HG02852 (cell line): ENCODE measurements around the gene SFXN5.

Source experiments
- ATAC-seq: cut with Tn5 transposase; IDR thresholded peaks from one replicate; pipeline ENCODE4 v1.9.1; 2021; ENCODE audit warnings: mild to moderate bottlenecking, moderate library complexity; ENCODE audit not compliant: unreplicated experiment

The SFXN5 gene

DNA sequence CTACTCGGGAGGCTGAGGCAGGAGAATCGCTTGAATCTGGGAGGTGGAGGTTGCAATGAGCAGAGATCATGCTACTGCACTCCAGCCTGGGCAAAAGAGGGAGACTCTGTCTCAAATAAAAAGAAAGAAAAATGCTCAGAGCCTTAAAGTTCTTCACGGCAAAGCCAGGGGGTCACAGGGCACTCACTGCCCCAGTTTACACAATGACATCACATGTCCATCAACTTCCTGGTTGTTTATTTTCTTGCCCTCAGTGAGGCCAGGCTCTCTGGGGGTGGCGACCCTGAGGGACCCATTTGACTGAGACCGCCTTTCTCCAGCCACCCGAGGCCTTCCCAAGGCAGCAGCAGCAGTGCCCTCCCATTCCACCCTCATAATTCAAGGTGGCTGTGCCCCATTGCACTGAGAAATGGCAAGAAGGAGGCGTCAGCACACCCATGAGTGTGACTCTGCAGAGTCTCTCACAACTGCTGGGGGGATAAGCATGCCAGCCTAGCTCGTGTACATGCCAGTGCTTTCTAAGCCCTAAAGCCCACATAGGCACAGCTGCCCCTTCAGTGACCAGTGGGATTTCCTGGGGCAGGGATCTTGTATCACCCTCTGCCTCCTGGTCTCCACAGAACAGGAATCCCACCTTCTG is 50.0 kb downstream of the SFXN5 start:
- no peak for ATAC-seq

GRCh38 chr2:73020657-73021370 is 50.7 kb downstream of the SFXN5 start:
- no peak for ATAC-seq

GRCh38 chr2:73020306-73020656 is 51.2 kb downstream of the SFXN5 start:
- no peak for ATAC-seq

DNA sequence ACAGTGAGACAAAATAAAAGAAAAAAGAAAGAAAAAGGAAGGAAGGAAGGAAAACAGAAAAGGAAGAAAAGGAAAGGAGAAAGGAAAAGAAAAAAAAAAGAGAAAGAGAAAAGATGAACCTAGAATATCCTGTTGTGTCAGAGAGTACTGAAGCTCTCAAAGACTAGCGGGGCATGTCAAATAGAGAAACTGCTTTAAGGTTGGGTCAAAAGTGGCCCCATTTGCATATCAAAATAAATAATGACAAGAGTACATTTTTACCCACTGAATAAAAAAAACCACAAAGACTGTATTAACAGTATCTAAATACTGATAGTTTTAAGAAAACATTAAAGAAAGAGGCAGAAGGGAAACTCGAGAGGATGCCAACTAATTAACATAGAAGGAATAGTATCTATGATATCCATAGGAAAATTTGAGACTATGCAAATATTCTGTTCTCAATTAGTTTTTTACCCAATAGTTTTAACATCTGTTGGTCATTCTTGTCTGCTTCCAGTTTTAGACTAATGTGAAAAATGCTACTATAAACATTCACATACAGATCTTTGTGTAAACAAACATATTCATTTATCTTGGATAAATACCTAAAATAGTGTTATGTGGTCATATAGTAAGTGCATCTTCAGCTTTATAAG is 53.2 kb downstream of the SFXN5 start:
- no peak for ATAC-seq

- ATAC-seq: no peak
Measured at GRCh38 chr2:73013936-73014335, 57.6 kb downstream of the SFXN5 start.

DNA sequence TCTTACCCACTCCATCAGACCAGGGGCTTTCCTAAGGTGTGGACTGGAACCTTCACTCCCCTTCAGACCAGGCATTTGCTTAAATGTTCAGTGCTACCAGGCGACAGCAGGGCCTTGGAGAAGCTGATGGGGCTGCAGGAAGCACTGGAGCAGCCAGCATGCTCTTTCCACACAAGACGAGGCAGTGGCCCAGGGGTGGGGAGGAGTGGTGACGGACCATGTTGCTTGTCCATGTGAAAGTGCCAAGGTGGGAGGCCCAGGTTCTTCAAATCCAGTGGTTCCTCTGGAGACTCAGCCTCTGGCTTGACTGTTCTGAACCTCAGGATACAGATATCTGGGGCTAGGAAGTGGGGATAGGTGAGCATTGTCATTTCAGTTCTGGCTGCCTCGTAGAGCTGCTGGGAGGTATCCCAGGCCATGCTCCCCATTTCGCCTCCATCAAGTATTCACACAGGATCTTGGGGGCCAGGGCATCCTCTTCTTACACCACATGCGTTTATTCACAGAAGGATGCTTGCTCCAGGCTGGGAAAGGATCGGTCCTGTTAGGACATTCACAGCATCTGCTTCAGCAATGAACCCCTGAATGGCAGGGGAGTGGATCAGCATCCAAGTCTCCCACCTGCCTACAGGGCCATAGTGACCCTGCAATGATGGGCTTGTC is 62.2 kb downstream of the SFXN5 start:
- ATAC-seq: no peak

DNA sequence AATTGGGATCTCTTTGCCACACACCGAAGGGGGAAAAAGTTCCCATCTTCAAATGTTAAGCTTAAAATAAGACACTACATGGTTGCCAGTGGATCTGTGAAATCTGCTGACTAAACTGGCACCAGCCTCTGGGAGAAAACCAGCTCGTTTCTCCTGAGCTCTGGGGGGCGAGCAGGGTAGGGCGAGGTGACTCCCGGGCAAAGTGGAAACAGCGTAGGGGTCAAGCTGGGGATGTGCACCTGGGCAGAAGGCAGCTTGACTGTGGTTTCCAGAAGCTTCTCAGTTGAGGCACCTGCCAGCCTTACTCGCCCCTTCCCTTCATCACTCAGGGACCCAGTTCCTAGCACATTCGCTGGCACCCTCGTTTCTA is 62.8 kb downstream of the SFXN5 start:
- no peak for ATAC-seq

DNA sequence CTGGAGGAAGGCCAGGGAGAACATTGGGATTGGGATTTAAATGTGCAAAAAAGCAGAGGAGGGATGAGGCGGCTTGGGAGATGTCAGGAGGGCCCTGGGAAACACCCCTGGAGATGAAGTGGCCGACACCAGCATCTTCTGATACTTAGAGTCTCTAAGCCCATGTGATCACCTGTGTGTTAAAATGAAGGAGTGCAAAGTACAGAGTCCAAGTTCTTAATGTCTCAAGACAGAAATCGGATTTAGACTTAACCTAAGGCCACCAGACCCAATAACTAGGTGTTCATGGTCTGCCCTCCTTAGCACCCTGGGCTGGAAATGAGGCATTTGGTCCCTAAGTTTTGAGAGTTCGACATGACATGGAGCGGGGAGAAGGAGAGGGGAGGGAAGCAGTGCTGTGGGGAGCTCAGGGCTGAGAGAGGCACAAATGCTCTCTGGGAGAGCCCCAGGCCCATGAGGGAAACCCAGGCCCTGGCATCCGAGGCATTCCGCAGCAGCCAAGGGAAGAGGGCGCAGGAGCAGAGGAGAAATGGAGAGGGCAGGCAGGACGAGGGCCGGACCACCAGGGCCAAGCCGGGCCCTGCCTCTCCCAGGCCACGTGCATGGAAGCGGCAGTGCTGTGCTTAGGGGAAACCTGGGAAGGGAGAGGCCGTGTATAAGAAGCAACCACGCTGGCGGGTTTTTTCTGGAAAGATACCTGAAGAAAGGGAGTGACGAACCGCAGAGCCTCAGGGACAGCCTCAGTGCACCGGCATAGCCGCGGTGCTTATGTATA is 63.3 kb downstream of the SFXN5 start:
- no peak for ATAC-seq

DNA sequence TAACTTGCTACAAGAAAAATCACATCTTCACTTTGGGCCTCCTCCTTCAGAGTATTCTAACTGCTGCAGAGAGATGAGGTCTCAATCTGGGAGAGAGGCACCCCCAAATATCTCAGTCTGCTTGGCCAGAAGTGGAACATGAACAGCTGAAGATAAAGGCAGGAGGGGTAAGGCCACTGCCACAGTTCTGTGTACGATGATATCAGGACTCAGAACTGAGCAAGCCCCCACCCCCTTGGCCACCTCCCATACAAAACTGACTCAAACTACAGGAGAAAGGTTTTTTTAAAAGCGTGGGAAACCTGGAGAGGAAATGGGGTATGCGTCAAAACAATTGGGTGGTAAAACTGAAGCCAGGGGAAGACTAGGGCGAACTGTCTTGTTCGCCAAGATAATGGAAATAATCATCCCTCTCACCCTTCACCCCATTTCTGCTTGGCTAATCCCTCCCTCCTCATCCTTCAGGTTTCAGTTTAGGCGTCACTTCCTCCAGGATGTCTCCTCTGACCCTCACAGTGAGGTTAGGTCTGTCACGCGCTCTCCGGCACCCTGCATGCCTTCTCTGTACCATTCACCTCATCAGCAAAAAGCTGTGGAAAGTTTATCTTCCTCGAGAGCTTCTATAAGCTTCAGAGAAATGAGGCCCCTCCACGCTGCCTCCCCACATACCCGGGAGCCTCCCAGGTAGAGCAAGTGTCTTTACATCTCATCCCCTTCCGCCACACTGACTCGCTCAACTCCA is 64.4 kb downstream of the SFXN5 start:
- no peak for ATAC-seq

DNA sequence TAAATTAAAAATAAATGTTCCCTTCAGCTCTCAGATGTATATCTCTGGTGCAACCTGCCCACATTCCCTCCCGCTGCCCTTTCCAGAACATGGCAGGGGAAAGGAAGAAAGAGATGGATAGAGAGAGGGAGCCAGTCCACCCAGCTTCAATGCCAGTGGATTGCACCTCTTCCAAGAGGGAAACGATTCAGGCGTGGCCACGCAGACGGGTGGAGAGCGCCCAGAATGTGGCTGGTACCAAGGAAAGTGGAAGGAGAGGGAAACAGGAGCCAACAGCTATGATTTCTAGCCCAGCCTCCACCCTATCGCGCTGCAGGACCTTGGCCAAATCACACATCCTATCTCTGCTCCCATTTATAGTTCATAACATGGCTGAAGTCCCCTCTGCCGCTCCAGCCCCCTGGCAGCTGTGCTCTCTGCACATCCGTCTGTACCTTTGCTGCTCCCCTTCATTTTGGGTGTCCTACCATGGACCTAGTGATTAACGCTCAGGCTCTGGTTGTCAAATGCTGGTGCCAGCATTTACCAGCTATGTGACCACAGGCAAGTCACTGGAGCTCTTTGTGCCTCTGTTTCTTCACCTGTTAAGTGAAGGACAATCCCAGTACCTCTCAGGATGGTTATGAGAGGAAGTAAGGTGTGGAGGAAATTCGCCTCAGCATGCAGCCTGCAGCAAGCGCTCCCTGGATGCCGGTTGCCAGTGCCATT is 66.5 kb downstream of the SFXN5 start:
- ATAC-seq: no peak

DNA sequence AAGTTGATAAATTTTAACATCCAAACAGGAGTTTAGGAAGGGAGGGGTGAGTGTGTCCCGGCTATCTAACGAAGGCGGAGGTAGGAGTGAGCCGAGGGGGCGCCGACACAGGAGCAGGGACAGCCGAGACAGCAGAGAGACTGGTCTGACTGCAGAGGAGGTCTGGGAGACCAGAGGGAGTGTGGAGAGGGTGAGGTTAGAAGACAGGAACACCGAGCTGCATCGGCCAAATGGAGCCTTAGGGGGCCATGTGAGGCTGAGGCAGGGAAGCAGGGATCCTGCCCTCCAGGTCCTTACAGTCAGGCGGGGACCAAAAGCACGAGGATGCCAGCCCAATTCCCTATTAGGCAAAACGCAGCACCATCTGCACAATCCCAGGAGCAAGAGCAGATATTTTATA is 67.0 kb downstream of the SFXN5 start:
- no peak for ATAC-seq

- no peak for ATAC-seq
Measured at GRCh38 chr2:73003027-73003426, 68.5 kb downstream of the SFXN5 start.

- ATAC-seq: no peak
Measured at GRCh38 chr2:73000808-73001570, 70.5 kb downstream of the SFXN5 start.

- no peak for ATAC-seq
Measured at GRCh38 chr2:72999729-73000725, 71.5 kb downstream of the SFXN5 start.

- no peak for ATAC-seq
Measured at GRCh38 chr2:72998724-72999123, 72.8 kb downstream of the SFXN5 start.

GRCh38 chr2:72998234-72998651 is 73.3 kb downstream of the SFXN5 start:
- no peak for ATAC-seq

DNA sequence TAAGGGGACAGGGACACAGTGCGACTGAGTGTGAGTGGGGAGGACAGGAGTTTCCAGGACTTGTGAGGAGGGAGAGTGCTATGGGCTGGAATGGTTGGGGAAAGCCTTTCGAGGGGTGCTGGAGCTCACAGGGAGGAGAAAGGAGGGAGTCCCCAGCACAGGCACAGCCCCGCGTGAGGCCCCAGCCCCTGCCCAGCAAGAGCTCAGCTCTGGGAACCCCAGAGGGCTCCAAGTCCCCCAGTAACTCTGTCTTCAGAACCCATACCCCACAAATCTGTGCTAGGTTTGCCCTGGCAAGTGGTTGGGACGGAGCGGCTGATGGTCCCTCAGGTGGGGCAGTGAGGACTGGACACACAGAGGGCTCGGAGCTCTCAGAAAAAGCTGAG is 75.4 kb downstream of the SFXN5 start:
- no peak for ATAC-seq
